ENCODE measurements around the gene PACS1.
A peak's percentile ranks its signal among the peaks of the same experiment; 100 is the strongest.

PACS1 gene

DNA sequence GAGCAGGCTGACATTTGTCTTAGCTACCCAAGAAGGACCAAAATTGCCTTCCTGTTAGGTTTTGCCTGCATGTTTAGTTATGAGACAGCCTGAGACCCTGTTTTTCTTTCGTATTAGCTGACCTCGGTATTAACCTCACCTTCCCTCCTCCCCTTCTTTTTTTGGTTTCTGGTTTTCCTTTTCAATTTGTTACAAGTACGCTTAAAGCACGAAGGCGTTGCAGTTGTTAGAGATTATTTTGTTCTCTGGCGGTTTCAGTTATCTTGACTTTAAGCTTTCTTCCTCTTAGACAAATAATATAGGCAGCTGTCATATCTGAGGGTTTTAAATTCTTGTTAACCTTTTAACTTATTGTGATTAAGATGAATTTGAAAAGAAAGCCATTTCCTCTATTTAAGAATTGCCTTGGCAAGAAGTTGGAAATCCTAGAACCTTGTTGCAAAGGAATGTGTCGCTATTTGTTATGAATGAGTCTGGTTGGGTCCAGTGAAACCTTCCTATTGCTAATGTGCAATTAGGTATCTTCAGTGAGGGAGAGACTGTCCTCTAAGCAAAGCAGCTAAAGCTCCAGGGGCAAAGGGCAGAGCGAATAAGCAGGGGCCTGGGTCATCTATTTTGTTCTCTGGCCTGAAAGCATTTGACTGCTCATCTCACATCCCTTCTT lies 45.7 kb downstream of the PACS1 start:
- no peak overlapping the region for H3K9ac ChIP-seq (ENCODE audit: low read depth, low read length, poor library complexity, severe bottlenecking)
- H3K36me3 ChIP-seq (ENCODE audit: insufficient read depth, low read length) = no peaks in the 10 kb centered on the region
- no peak overlapping the region for H2AFZ ChIP-seq (ENCODE audit: low read length)
- H3K27me3 ChIP-seq (ENCODE audit: insufficient read depth, low read length, poor library complexity, severe bottlenecking) = no peaks in the 10 kb centered on the region
- H3K4me1 ChIP-seq (ENCODE audit: insufficient read depth, low read length, poor library complexity, severe bottlenecking) = peaks cover 29% of the 10 kb centered on the region
- TF ChIP-seq, protein P1, sequence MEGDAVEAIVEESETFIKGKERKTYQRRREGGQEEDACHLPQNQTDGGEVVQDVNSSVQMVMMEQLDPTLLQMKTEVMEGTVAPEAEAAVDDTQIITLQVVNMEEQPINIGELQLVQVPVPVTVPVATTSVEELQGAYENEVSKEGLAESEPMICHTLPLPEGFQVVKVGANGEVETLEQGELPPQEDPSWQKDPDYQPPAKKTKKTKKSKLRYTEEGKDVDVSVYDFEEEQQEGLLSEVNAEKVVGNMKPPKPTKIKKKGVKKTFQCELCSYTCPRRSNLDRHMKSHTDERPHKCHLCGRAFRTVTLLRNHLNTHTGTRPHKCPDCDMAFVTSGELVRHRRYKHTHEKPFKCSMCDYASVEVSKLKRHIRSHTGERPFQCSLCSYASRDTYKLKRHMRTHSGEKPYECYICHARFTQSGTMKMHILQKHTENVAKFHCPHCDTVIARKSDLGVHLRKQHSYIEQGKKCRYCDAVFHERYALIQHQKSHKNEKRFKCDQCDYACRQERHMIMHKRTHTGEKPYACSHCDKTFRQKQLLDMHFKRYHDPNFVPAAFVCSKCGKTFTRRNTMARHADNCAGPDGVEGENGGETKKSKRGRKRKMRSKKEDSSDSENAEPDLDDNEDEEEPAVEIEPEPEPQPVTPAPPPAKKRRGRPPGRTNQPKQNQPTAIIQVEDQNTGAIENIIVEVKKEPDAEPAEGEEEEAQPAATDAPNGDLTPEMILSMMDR (conservative IDR thresholded peaks at IDR 0.05; ENCODE audit: low read length) = no peak
- no peak for TF ChIP-seq EZH2phosphoT487 (IDR thresholded peaks at IDR 0.05; ENCODE audit: borderline replicate concordance)
- peak overlapping the region; percentile 60 for H3K4me2 ChIP-seq (ENCODE audit: low read depth, low read length, poor library complexity, severe bottlenecking)
- no peaks in the 10 kb centered on the region for H3K79me2 ChIP-seq (ENCODE audit: insufficient read depth, low read length)
- no peaks in the 10 kb centered on the region for H3K9me2 ChIP-seq (replicated peaks; ENCODE audit: low read depth, low read length)
- H3F3A ChIP-seq (ENCODE audit: low read depth) = no peaks in the 10 kb centered on the region
- H3K9me3 ChIP-seq (ENCODE audit: insufficient read depth, low read depth, low read length) = no peaks in the 10 kb centered on the region
- H4K20me1 ChIP-seq (ENCODE audit: insufficient read depth, low read length, poor library complexity, severe bottlenecking) = peaks cover 14% of the 10 kb centered on the region
- H3K4me3 ChIP-seq (ENCODE audit: low read length, poor library complexity, severe bottlenecking) = peak overlapping the region; percentile 40

DNA sequence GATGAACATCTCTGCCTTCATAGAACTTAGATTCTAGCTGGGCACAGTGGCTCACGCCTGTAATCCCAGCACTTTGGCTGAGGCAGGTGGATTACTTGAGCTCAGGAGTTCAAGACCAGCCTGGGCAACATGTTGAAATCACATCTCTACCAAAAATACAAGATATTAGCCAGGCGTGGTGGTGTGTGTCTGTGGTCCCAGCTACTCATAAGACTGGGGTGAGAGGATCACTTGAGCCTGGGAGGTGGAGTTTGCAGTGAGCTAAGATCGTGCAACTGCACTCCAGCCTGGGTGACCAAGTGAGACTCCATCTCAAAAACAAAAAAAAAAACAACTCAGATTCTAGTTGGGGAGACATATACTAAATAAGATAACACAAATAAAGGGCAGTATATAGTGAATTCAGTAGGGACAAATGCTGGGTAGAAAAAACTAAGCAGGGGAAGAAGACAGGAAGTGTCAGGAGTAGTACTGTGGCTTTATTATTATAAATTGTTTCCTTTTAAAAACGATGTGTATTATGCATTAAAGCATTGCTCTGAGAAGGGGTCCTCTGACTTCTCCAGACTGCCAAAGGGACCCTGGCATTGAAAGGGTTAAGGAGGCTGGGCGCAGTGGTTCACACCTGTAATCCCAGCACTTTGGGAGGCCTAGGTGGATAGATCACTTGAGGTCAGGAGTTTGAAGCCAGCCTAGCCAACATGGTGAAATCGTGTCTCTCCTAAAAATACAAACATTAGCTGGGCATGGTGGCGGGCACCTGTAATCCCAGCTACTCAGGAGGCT lies 46.7 kb downstream of the PACS1 start:
- Histone ChIP-seq H3K9me2 (replicated peaks; ENCODE audit: low read depth, low read length) (no peaks in the 10 kb centered on the region), H3K27me3 (ENCODE audit: insufficient read depth, low read length, poor library complexity, severe bottlenecking) (no peaks in the 10 kb centered on the region), H3K4me2 (ENCODE audit: low read depth, low read length, poor library complexity, severe bottlenecking) (peak overlapping the region; percentile 60), H3K4me3 (ENCODE audit: low read length, poor library complexity, severe bottlenecking) (no peak overlapping the region), H3F3A (ENCODE audit: low read depth) (no peaks in the 10 kb centered on the region), H3K79me2 (ENCODE audit: insufficient read depth, low read length) (no peaks in the 10 kb centered on the region), H3K36me3 (ENCODE audit: insufficient read depth, low read length) (no peaks in the 10 kb centered on the region), H3K4me1 (ENCODE audit: insufficient read depth, low read length, poor library complexity, severe bottlenecking) (peaks cover 29% of the 10 kb centered on the region), H3K9ac (ENCODE audit: low read depth, low read length, poor library complexity, severe bottlenecking) (no peak overlapping the region), H3K9me3 (ENCODE audit: insufficient read depth, low read depth, low read length) (no peaks in the 10 kb centered on the region), H4K20me1 (ENCODE audit: insufficient read depth, low read length, poor library complexity, severe bottlenecking) (peaks cover 14% of the 10 kb centered on the region), H2AFZ (ENCODE audit: low read length) (no peak overlapping the region)
- TF ChIP-seq, protein P1 (conservative IDR thresholded peaks at IDR 0.05; ENCODE audit: low read length) = no peak
- TF ChIP-seq EZH2phosphoT487 (IDR thresholded peaks at IDR 0.05; ENCODE audit: borderline replicate concordance) = no peak

DNA sequence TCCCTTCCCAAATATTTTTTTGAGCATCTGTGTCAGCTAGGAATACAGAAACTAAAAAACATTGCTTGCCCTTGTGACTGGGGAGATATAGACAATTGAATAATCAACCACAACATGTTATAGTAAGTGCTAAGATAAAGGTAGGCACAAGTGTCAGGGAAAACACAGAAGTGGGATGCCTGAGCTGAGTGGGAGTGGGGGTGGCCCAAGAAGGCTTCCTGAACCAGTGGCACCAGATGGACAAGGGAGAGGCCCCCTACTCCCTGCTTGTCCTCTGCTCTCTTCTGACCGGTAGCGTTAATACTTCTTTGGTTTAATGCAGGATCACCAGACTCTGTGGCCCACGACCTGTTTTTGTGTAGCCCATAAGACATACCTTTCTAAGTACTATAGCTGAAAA lies 48.8 kb downstream of the PACS1 start:
- H3K9me3 ChIP-seq (ENCODE audit: insufficient read depth, low read depth, low read length) = no peaks in the 10 kb centered on the region

More for the DNA sequence above, 48.8 kb downstream of the PACS1 start:
- H3K9ac ChIP-seq (ENCODE audit: low read depth, low read length, poor library complexity, severe bottlenecking) = no peak overlapping the region
- no peaks in the 10 kb centered on the region for H3F3A ChIP-seq (ENCODE audit: low read depth)
- H3K4me2 ChIP-seq (ENCODE audit: low read depth, low read length, poor library complexity, severe bottlenecking) = no peak overlapping the region
- no peaks in the 10 kb centered on the region for H3K27me3 ChIP-seq (ENCODE audit: insufficient read depth, low read length, poor library complexity, severe bottlenecking)
- no peaks in the 10 kb centered on the region for H3K36me3 ChIP-seq (ENCODE audit: insufficient read depth, low read length)
- TF ChIP-seq, protein P1 (conservative IDR thresholded peaks at IDR 0.05; ENCODE audit: low read length) = no peak
- TF ChIP-seq EZH2phosphoT487 (IDR thresholded peaks at IDR 0.05; ENCODE audit: borderline replicate concordance) = no peak
- H2AFZ ChIP-seq (ENCODE audit: low read length) = no peak overlapping the region
- H3K79me2 ChIP-seq (ENCODE audit: insufficient read depth, low read length) = no peaks in the 10 kb centered on the region
- no peaks in the 10 kb centered on the region for H3K9me2 ChIP-seq (replicated peaks; ENCODE audit: low read depth, low read length)
- H3K4me1 ChIP-seq (ENCODE audit: insufficient read depth, low read length, poor library complexity, severe bottlenecking) = peaks cover 26% of the 10 kb centered on the region
- H3K4me3 ChIP-seq (ENCODE audit: low read length, poor library complexity, severe bottlenecking) = no peak overlapping the region
- H4K20me1 ChIP-seq (ENCODE audit: insufficient read depth, low read length, poor library complexity, severe bottlenecking) = peaks cover 14% of the 10 kb centered on the region
